Endothelial cell of umbilical vein (primary cell): ENCODE results near the gene RNMT. TPM values are rescaled to one million over a fixed set of nuclear protein-coding genes. Genes with fewer than 3 reads are reported as not detected.

ENCODE experiments used
- BruUV-seq: library from RNA; stranded (reverse); fragments of 400-500 nt; replicated peaks from 2 replicates; lab custom pipeline; 2021; lab: Mats Ljungman, UMichigan
- CTCF ChIA-PET: fragments of 300-600, 350-600 bp; sonication (Branson Sonifier 250); formaldehyde crosslinking; loops from one replicate; lab custom pipeline; 2021; ENCODE audit warnings: antibody characterized with exemption, inconsistent platforms; lab: Charles Lee
- POLR2A ChIA-PET: fragments of 300-600, 350-600 bp; sonication (Branson Sonifier 250); formaldehyde crosslinking; loops from one replicate; lab custom pipeline; 2021; ENCODE audit warnings: antibody characterized with exemption, inconsistent platforms; lab: Charles Lee
- DNase-seq: peaks from one replicate; pipeline ENCODE4 v3.0.0-alpha.2; 2011; ENCODE audit warnings: low read depth, low spot score
- FAIRE-seq: peaks from 2 replicates; lab custom pipeline; 2011; peaks lifted over from hg19 to GRCh38; lab: Jason Lieb, UNC
- H2AFZ ChIP-seq: 2 replicates; pipeline ENCODE4 v1.6.0; 2012; ENCODE audit warnings: low read depth, low read length, control low read depth, inconsistent platforms
- H3K27ac ChIP-seq: 2 replicates; pipeline ENCODE4 v1.5.1; 2011; ENCODE audit warnings: low read depth, mild to moderate bottlenecking, control low read depth, low read length, moderate library complexity; ENCODE audit not compliant: insufficient read depth
- H3K27me3 ChIP-seq, 2 experiments: 2 replicates each; pipeline versions ENCODE4 v1.6.0 to v1.6.1; 2011; ENCODE audit warnings: low read length in 2 of 2, mixed read lengths in 1 of 2; ENCODE audit not compliant: control insufficient read depth in 2 of 2, insufficient read depth in 2 of 2
- H3K36me3 ChIP-seq, 2 experiments: 2 replicates in 1 of 2; 3 replicates in 1 of 2; pipeline ENCODE4 v1.5.1; 2011; ENCODE audit warnings: low read length in 2 of 2, mild to moderate bottlenecking in 1 of 2, moderate library complexity in 1 of 2; ENCODE audit not compliant: control insufficient read depth in 2 of 2, insufficient read depth in 2 of 2; ENCODE audit errors: extremely low read depth in 1 of 2
- H3K4me1 ChIP-seq: 3 replicates; pipeline ENCODE4 v1.5.1; 2011; ENCODE audit warnings: mild to moderate bottlenecking, low read length; ENCODE audit not compliant: control insufficient read depth, insufficient read depth; ENCODE audit errors: extremely low read depth
- H3K4me2 ChIP-seq: 2 replicates; pipeline ENCODE4 v1.6.1; 2011; ENCODE audit warnings: low read length, control low read depth, mixed read lengths; ENCODE audit not compliant: insufficient read depth
- H3K4me3 ChIP-seq, 3 experiments: fragments of 200-600 bp in 1 of 3; sonication (generic), shearing (Covaris generic) in 1 of 3; replicated peaks in 1 of 3; 2 replicates each; pipeline ENCODE4 v1.5.1; 2011 to 2016; ENCODE audit warnings: control low read depth in 3 of 3, low read length in 3 of 3, mild to moderate bottlenecking in 2 of 3, inconsistent platforms in 1 of 3, low read depth in 1 of 3, moderate library complexity in 1 of 3; ENCODE audit not compliant: insufficient read depth in 1 of 3
- H3K79me2 ChIP-seq: 2 replicates; pipeline ENCODE4 v1.6.0; 2012; ENCODE audit warnings: low read length, inconsistent platforms; ENCODE audit not compliant: control insufficient read depth, insufficient read depth
- H3K9ac ChIP-seq: replicated peaks from 2 replicates; pipeline ENCODE3; 2011; ENCODE audit warnings: low read length, control low read depth; ENCODE audit not compliant: insufficient read depth; ENCODE audit errors: extremely low read depth
- H3K9me1 ChIP-seq: replicated peaks from 3 replicates; pipeline ENCODE4 v1.6.0; 2011; ENCODE audit warnings: mild to moderate bottlenecking, low read length; ENCODE audit not compliant: control insufficient read depth, insufficient read depth; ENCODE audit errors: extremely low read depth
- H3K9me3 ChIP-seq: replicated peaks from 2 replicates; pipeline ENCODE4 v1.5.1; 2012; ENCODE audit warnings: low read length, inconsistent platforms; ENCODE audit not compliant: control insufficient read depth, insufficient read depth
- H4K20me1 ChIP-seq: replicated peaks from 2 replicates; pipeline ENCODE3; 2011; ENCODE audit warnings: mild to moderate bottlenecking, low read length; ENCODE audit not compliant: control insufficient read depth, insufficient read depth; ENCODE audit errors: extremely low read depth
- CTCF ChIP-seq, 2 donors: IDR thresholded peaks; 1 replicate in 1 of 2; 2 replicates in 1 of 2; pipeline ENCODE4 v1.5.1; 2011; ENCODE audit warnings: low read length in 2 of 2, mild to moderate bottlenecking in 2 of 2, moderate library complexity in 2 of 2, control low read depth in 1 of 2, inconsistent platforms in 1 of 2, low read depth in 1 of 2; ENCODE audit not compliant: insufficient read depth in 1 of 2; ENCODE audit errors: extremely low read depth in 1 of 2
- FOS ChIP-seq: IDR thresholded peaks from 2 replicates; pipeline ENCODE4 v1.6.1; 2011; ENCODE audit warnings: mild to moderate bottlenecking, low read length, moderate library complexity, borderline replicate concordance; ENCODE audit not compliant: insufficient read depth
- GATA2 ChIP-seq: IDR thresholded peaks from 2 replicates; pipeline ENCODE4 v1.7.0; 2011; ENCODE audit warnings: low read depth, mild to moderate bottlenecking, moderate library complexity, mixed read lengths, low read length; ENCODE audit not compliant: insufficient read length, insufficient read depth
- JUN ChIP-seq: IDR thresholded peaks from 2 replicates; pipeline ENCODE4 v1.6.1; 2011; ENCODE audit warnings: borderline replicate concordance, low read depth; ENCODE audit not compliant: insufficient read length, insufficient read depth
- MAX ChIP-seq: IDR thresholded peaks from 2 replicates; pipeline ENCODE4 v1.6.1; 2011; ENCODE audit not compliant: insufficient read depth, insufficient read length
- POLR2A ChIP-seq: IDR thresholded peaks from 2 replicates; pipeline ENCODE4 v1.6.1; 2012; ENCODE audit warnings: low read depth, mild to moderate bottlenecking, control low read depth, low read length
- dilution Hi-C: fragments of 300-500 bp; cut with MboI; formaldehyde crosslinking; loops from one replicate; pipeline ENCODE4 v1.15.0; 2019; ENCODE audit warnings: low sequenced_read_pairs; ENCODE audit not compliant: extremely low pct_ligation_motif_present
- intact Hi-C: fragments of 100-400 bp; cut with micrococcal nuclease; formaldehyde crosslinking; loops from one replicate; pipeline ENCODE4 v1.10.0; 2022
- polyA plus RNA-seq, 4 experiments: library from polyadenylated mRNA; depleted of rRNA in 3 of 4; stranded (reverse) in 3 of 4; unstranded in 1 of 4; fragments of >200 nt; gene quantifications; 2 replicates each; pipeline versions ENCODE4 v1.2.1 to v1.2.3, GENCODE V29; 2011 to 2012; ENCODE audit warnings: missing spikeins in 1 of 4
- total RNA-seq: library from RNA; stranded (reverse); gene quantifications from 2 replicates; pipeline ENCODE4 v1.2.3, GENCODE V29; 2021

RNMT gene
- total and polyA plus RNA-seq, 2 donors (not counting 3 experiments of a cell fraction or from before 2014, with no cell fraction given) = 9.8 to 29.5 TPM

- H3K36me3 ChIP-seq = no peaks in the 10 kb centered on the region
- no peaks in the 10 kb centered on the region for H3K4me1 ChIP-seq
- ChIA-PET POLR2A (no interaction called here), CTCF (interaction anchor here (1.3 to 3.8 kb wide), 7 partner anchors 8 to 274 kb away, joined by 3 to 46 read pairs (median 16); partner anchors contain the start of gene MC5R)
- H2AFZ ChIP-seq = no peak overlapping the region
- intact Hi-C loops (loop anchor here (2.0 kb wide), 1 partner anchor 275 kb away; no protein-coding TSS in a partner anchor), dilution Hi-C loops (no loop called here)
- H3K4me3 ChIP-seq = no peak overlapping the region
- no peaks in the 10 kb centered on the region for H3K79me2 ChIP-seq
- H3K9me1 ChIP-seq = no peaks in the 10 kb centered on the region
- no peak overlapping the region for H3K9ac ChIP-seq
- no peak overlapping the region for H3K4me2 ChIP-seq
- H4K20me1 ChIP-seq = no peaks in the 10 kb centered on the region
- TF ChIP-seq CTCF (IDR thresholded peaks at IDR 0.05; ENCODE audit: extremely low read depth in 1 of 2, insufficient read depth in 1 of 2, low read depth in 1 of 2, low read length in 2 of 2) (peak in 1 of 2 donors; percentile 21), GATA2 (no peak)
- DNase-seq (no peak), FAIRE-seq (no peak)
- H3K27me3 ChIP-seq = no peaks in the 10 kb centered on the region
- H3K27ac ChIP-seq = no peak overlapping the region
- no peaks in the 10 kb centered on the region for H3K9me3 ChIP-seq
- BruUV-seq = no TSS peak
Observed at GRCh38 chr18:13811993-13812392, 85.5 kb downstream of the RNMT start.

GRCh38 chr18:13813271-13813849 lies 86.9 kb downstream of the RNMT start:
- dilution Hi-C loops = no loop called here
- Histone ChIP-seq H3K79me2 (no peaks in the 10 kb centered on the region), H3K4me2 (no peak overlapping the region), H3K4me1 (no peaks in the 10 kb centered on the region), H3K4me3 (no peak overlapping the region), H3K27me3 (no peaks in the 10 kb centered on the region), H3K9ac (no peak overlapping the region), H4K20me1 (no peaks in the 10 kb centered on the region), H3K9me1 (no peaks in the 10 kb centered on the region), H2AFZ (no peak overlapping the region), H3K9me3 (no peaks in the 10 kb centered on the region), H3K27ac (no peak overlapping the region), H3K36me3 (no peaks in the 10 kb centered on the region)
- CTCF ChIA-PET = interaction anchor here (1.1 to 3.8 kb wide), 11 partner anchors 10 to 273 kb away, joined by 3 to 46 read pairs (median 7); partner anchors contain the start of gene MC5R
- TF ChIP-seq POLR2A = no peak
- TF ChIP-seq MAX = no peak
- peak; percentile 76 to 80 for TF ChIP-seq CTCF (IDR thresholded peaks at IDR 0.05; ENCODE audit: extremely low read depth in 1 of 2, insufficient read depth in 1 of 2, low read depth in 1 of 2, low read length in 2 of 2)
- peak; percentile 77 for TF ChIP-seq FOS
- TF ChIP-seq JUN = no peak
- intact Hi-C loops = loop anchor here (2.0 kb wide), 1 partner anchor 273 kb away; no protein-coding TSS in a partner anchor
- BruUV-seq = no TSS peak
- FAIRE-seq (peak; percentile 89), DNase-seq (peak; percentile 74)
- POLR2A ChIA-PET = no interaction called here
